GM13977 (cell line): Measurements from ENCODE around the gene CRB1.
"Not testable (repeated sequence)": the region's sequence is repeated elsewhere in the genome, so short reads cannot be mapped to it uniquely, and the experiment has no call there.

ENCODE experiments used
- DNase-seq: peaks from one replicate; pipeline ENCODE4 v3.0.0; 2012; ENCODE audit warnings: low spot score
- in situ Hi-C: fragments of 300-500 bp; cut with MboI; formaldehyde crosslinking; loops from one replicate; pipeline ENCODE4 v1.12.0; 2022; ENCODE audit warnings: low sequenced_read_pairs, low pct_unique_long_range_greater_than_20kb, mixed read lengths, inconsistent platforms; ENCODE audit not compliant: unreplicated experiment
- TF ChIP-seq, protein P1 (sequence below): IDR thresholded peaks from 2 replicates; pipeline ENCODE4 v1.5.1; 2012; ENCODE audit warnings: mild to moderate bottlenecking, control low read depth; ENCODE audit not compliant: insufficient read depth; ENCODE audit errors: extremely low read depth, missing control alignments

CRB1 gene

DNA sequence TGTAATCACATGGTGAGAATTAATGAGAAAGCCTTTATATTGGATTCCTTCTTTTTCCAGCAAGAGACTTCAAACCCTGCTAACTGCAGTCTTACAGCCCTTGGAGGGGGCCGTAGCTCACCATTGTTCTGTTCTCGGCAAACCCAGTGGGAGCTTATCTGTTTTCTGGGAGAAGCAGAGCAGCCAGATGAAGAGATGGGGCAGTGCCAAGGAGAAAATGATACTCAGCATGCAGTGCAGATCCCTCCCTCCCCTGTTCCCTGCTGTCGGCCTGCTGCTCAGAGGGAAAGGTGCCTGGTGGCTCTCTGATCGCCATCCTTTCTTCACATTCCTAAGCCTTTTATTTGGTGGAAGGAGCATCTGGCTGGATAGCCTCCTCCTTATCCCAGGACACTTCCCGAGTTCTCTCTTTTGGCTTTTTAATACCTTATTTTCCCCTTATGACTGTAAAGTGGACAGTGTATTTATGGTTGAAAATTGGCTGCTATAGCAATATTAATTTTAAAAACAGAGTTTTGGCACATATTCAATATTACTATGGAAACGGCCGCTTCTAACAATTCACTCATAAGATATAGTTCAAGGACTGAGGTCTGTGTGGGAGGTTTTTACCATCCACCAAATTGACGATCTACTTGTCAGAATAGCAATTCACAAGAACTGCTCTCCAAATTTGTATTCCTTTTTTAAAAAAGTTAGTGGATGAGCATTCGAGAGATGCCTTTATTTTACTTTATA, 203.4 kb downstream of the CRB1 start:
- TF ChIP-seq, protein P1, sequence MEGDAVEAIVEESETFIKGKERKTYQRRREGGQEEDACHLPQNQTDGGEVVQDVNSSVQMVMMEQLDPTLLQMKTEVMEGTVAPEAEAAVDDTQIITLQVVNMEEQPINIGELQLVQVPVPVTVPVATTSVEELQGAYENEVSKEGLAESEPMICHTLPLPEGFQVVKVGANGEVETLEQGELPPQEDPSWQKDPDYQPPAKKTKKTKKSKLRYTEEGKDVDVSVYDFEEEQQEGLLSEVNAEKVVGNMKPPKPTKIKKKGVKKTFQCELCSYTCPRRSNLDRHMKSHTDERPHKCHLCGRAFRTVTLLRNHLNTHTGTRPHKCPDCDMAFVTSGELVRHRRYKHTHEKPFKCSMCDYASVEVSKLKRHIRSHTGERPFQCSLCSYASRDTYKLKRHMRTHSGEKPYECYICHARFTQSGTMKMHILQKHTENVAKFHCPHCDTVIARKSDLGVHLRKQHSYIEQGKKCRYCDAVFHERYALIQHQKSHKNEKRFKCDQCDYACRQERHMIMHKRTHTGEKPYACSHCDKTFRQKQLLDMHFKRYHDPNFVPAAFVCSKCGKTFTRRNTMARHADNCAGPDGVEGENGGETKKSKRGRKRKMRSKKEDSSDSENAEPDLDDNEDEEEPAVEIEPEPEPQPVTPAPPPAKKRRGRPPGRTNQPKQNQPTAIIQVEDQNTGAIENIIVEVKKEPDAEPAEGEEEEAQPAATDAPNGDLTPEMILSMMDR = no peak
- in situ Hi-C loops = no loop called here
- DNase-seq = no peak

DNA sequence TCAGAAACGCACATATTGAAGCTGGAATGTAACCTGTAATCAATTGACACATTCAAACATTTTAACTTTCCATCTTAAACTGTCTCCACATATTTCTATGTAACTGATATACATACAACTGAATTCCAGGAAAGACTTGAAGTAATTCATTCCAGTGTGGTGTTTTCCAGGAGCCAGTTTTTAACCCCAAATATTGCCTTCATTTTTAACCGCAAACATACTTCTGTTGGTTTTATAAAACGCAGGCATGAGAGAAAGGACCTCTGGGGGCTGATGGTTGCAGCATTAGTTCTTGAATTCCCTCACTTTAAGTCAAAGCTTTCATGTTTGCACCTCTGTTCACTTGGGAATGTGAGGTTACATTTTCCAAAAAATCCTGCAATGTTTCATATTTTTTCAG, 204.1 kb downstream of the CRB1 start:
- TF ChIP-seq, protein P1 = no peak
- in situ Hi-C loops = no loop called here
- DNase-seq = no peak

- TF ChIP-seq, protein P1 = no peak
- in situ Hi-C loops = no loop called here
- DNase-seq = no peak
Measured at GRCh38 chr1:197480446-197480845, 212.4 kb downstream of the CRB1 start.

DNA sequence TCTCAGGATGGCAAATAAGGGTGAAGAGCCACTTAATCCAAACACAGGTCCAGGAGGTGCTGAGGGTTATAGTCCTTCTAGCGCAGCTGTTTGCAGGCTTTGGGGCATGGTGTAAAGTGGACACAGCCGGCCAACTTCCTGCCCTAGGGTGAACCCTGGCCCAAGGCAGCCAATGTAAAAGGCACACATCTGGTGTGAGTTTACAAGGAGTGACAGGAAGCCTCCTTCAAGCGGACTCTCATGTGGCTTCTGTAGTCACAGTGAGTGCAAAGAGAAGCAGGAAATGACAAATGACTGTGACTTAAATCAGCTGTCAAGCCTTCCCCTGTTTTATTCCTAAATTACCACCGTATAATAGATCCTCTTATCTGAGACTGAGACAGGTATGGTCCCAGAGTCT, 213.0 kb downstream of the CRB1 start:
- no peak for DNase-seq
- TF ChIP-seq, protein P1 = no peak
- in situ Hi-C loops = no loop called here

GRCh38 chr1:197485790-197486189, 217.7 kb downstream of the CRB1 start:
- in situ Hi-C loops = no loop called here
- no peak for DNase-seq

GRCh38 chr1:197486946-197487345, 218.9 kb downstream of the CRB1 start:
- in situ Hi-C loops = no loop called here
- DNase-seq = no peak
- TF ChIP-seq, protein P1 = no peak

More at GRCh38 chr1:197485790-197486189, 217.7 kb downstream of the CRB1 start:
- TF ChIP-seq, protein P1 = no peak

DNA sequence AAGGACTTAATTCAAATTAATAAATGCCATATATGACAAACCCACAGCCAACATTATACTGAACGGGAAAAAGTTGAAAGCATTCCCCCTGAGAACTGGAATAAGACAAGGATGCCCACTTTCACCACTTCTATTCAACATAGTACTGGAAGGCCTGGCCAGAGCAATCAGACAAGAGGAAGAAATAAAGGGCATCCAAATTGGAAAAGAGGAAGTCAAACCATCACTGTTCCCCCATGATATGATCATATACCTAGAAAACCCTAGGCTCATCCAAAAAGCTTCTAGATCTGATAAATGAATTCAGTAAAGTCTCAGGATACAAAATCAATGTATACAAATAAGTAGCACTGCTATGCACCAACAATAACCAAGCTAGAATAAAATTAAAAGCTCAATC, 223.5 kb downstream of the CRB1 start:
- in situ Hi-C loops, DNase-seq: not testable (repeated sequence)
